Right lobe of liver (tissue), 4 donors: ENCODE measurements around the gene FANCC.

Experiments used
- POLR2A ChIP-seq: fragments of 450-650 bp; IDR thresholded peaks from one replicate; pipeline ENCODE4 v1.6.1; 2017; ENCODE audit warnings: antibody characterized with exemption, mild to moderate bottlenecking
- TF ChIP-seq, protein P1 (sequence below), 4 donors: fragments of 200-600 bp in 3 of 4; fragments of 450-650 bp in 1 of 4; IDR thresholded peaks; one replicate each; pipeline versions ENCODE4 v1.5.1 to v1.8.0; 2016 to 2022; ENCODE audit warnings: antibody characterized with exemption in 4 of 4, mild to moderate bottlenecking in 2 of 4
- donor health status: DM: no; HTN: no; CAD: no.
- donor health status: DM: no; HTN: no; CAD: no.
- donor health status: DM: no; HTN: yes; CAD: no.

DNA sequence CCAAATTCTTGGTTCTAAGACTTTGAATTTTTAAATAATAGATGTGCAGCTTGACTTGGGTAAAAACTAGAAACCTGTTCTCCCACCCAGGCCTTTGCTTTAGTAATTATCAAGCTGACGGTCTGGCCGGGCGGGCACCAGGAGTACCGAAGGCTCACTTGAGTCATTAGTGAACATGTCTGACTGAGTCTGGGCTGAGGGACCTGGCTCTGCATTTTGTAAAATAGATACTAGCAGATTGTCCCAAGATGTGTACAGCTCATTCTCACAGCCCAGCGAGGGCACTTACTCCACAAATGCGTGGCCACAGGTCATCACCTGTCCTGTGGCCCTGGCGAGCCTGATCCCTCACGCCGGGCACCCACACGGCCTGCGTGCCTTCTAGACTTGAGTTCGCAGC lies 216.2 kb downstream of the FANCC start:
- no peak for TF ChIP-seq POLR2A
- TF ChIP-seq, protein P1, sequence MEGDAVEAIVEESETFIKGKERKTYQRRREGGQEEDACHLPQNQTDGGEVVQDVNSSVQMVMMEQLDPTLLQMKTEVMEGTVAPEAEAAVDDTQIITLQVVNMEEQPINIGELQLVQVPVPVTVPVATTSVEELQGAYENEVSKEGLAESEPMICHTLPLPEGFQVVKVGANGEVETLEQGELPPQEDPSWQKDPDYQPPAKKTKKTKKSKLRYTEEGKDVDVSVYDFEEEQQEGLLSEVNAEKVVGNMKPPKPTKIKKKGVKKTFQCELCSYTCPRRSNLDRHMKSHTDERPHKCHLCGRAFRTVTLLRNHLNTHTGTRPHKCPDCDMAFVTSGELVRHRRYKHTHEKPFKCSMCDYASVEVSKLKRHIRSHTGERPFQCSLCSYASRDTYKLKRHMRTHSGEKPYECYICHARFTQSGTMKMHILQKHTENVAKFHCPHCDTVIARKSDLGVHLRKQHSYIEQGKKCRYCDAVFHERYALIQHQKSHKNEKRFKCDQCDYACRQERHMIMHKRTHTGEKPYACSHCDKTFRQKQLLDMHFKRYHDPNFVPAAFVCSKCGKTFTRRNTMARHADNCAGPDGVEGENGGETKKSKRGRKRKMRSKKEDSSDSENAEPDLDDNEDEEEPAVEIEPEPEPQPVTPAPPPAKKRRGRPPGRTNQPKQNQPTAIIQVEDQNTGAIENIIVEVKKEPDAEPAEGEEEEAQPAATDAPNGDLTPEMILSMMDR (IDR thresholded peaks at IDR 0.05): no peak
